GM12878 (cell line): ENCODE results near the gene KCNIP3. TPM values are rescaled to one million over a fixed set of nuclear protein-coding genes. Genes with fewer than 3 reads are reported as not detected.

Experiments used
- ATAC-seq: fragments of 200-7000 bp; cut with Tn5 transposase; 3 replicates; pipeline ENCODE4 v1.9.1; 2020; ENCODE audit warnings: mild to moderate bottlenecking, moderate library complexity
- BruUV-seq: library from RNA; stranded (reverse); fragments of 400-500 nt; replicated peaks from 2 replicates; lab custom pipeline; 2021; lab: Mats Ljungman, UMichigan
- CTCF ChIA-PET: fragments of 300-600 bp; sonication (Branson Sonifier 250); formaldehyde crosslinking; extraction: SDS; loops from one replicate; lab custom pipeline; 2021; ENCODE audit warnings: inconsistent platforms; lab: Yijun Ruan, JAX
- POLR2A ChIA-PET: fragments of 350-600 bp; formaldehyde crosslinking; extraction: SDS; loops from one replicate; lab custom pipeline; 2021; ENCODE audit warnings: inconsistent platforms; lab: Charles Lee
- RAD21 ChIA-PET: fragments of 300-600 bp; sonication (Branson Sonifier 250); formaldehyde crosslinking; loops from one replicate; lab custom pipeline; 2023; ENCODE audit warnings: antibody characterized with exemption; ENCODE audit not compliant: unreplicated experiment; lab: Charles Lee
- SMC1A ChIA-PET: fragments of 300-600 bp; sonication (Branson Sonifier 250); formaldehyde crosslinking; loops from one replicate; lab custom pipeline; 2023; ENCODE audit not compliant: unreplicated experiment, uncharacterized antibody; lab: Charles Lee
- DNase-seq: peaks from one replicate; pipeline ENCODE4 v3.0.0-alpha.2; 2011; ENCODE audit warnings: low read depth, low spot score
- FAIRE-seq: peaks from 3 replicates; lab custom pipeline; 2011; peaks lifted over from hg19 to GRCh38; lab: Jason Lieb, UNC
- H2AFZ ChIP-seq: 2 replicates; pipeline ENCODE4 v1.6.0; 2011; ENCODE audit warnings: low read depth, low read length, control low read depth; ENCODE audit not compliant: control insufficient read depth
- H3K27ac ChIP-seq: 2 replicates; pipeline ENCODE4 v1.5.1; 2011; ENCODE audit warnings: control low read depth; ENCODE audit not compliant: control insufficient read depth, insufficient read depth
- H3K27me3 ChIP-seq, 2 experiments: replicated peaks in 1 of 2; 2 replicates each; pipeline versions ENCODE4 v1.6.0 to v1.6.1; 2011; ENCODE audit warnings: low read length in 1 of 2; ENCODE audit not compliant: control insufficient read depth in 2 of 2, insufficient read depth in 2 of 2
- H3K36me3 ChIP-seq, 2 experiments: 2 replicates each; pipeline ENCODE4 v1.5.1; 2011; ENCODE audit warnings: low read length in 1 of 2; ENCODE audit not compliant: control insufficient read depth in 2 of 2, insufficient read depth in 2 of 2
- H3K4me1 ChIP-seq: 2 replicates; pipeline ENCODE4 v1.6.1; 2011; ENCODE audit warnings: mild to moderate bottlenecking, low read length, moderate library complexity, mixed read lengths; ENCODE audit not compliant: control insufficient read depth, insufficient read depth
- H3K4me2 ChIP-seq: 2 replicates; pipeline ENCODE4 v1.6.0; 2011; ENCODE audit warnings: control low read depth; ENCODE audit not compliant: control insufficient read depth, insufficient read depth
- H3K4me3 ChIP-seq: fragments of 200-600 bp; sonication (generic); 2 replicates; pipeline ENCODE4 v1.5.1; 2016
- H3K79me2 ChIP-seq: 2 replicates; pipeline ENCODE4 v1.6.0; 2011; ENCODE audit warnings: low read length; ENCODE audit not compliant: control insufficient read depth, insufficient read depth
- H3K9ac ChIP-seq: 2 replicates; pipeline ENCODE4 v1.8.0; 2011; ENCODE audit warnings: low read length, control low read depth, mixed read lengths; ENCODE audit not compliant: control insufficient read depth, insufficient read depth
- H3K9me3 ChIP-seq: replicated peaks from 3 replicates; pipeline ENCODE4 v1.5.1; 2011; ENCODE audit warnings: mild to moderate bottlenecking, low read length; ENCODE audit not compliant: control insufficient read depth, insufficient read depth
- H4K20me1 ChIP-seq: 2 replicates; pipeline ENCODE4 v1.6.0; 2011; ENCODE audit not compliant: control insufficient read depth, insufficient read depth
- FOXM1 ChIP-seq: IDR thresholded peaks from 2 replicates; pipeline ENCODE4 v1.6.1; 2012; ENCODE audit warnings: low read depth, mild to moderate bottlenecking, inconsistent platforms, low read length, moderate library complexity
- GABPA ChIP-seq: IDR thresholded peaks from 2 replicates; pipeline ENCODE4 v1.6.1; 2014; ENCODE audit warnings: antibody characterized with exemption, low read depth, mild to moderate bottlenecking, inconsistent platforms
- IRF5 ChIP-seq: fragments of 450-650 bp; IDR thresholded peaks from 2 replicates; pipeline ENCODE4 v1.6.1; 2017; ENCODE audit warnings: borderline replicate concordance
- MAX ChIP-seq: IDR thresholded peaks from 2 replicates; pipeline ENCODE4 v1.6.1; 2012; ENCODE audit warnings: low read depth, low read length, improper control_type of control experiment
- RCOR1 ChIP-seq: conservative IDR thresholded peaks from 2 replicates; pipeline ENCODE4 v1.6.1; 2012; ENCODE audit warnings: low read depth, low read length, improper control_type of control experiment
- RUNX3 ChIP-seq: IDR thresholded peaks from 2 replicates; pipeline ENCODE4 v1.6.1; 2012; ENCODE audit warnings: low read length, inconsistent platforms
- WGBS: methylation state at CpG from one replicate; pipeline ENCODE4 v1.1.6; 2016; ENCODE audit warnings: low lambda C conversion rate; ENCODE audit not compliant: insufficient replicate concordance, insufficient coverage; ENCODE audit errors: missing lambda C conversion rate; 5-methylcytosine and 5-hydroxymethylcytosine counted together
- in situ Hi-C: fragments of 300-500 bp; cut with MboI; formaldehyde crosslinking; loops from 9 replicates; pipeline ENCODE4 v1.14.3; 2018; ENCODE audit warnings: mixed read lengths
- intact Hi-C: fragments of 100-400 bp; cut with micrococcal nuclease; formaldehyde crosslinking; loops from one replicate; pipeline ENCODE4 v1.14.2; 2022; ENCODE audit not compliant: unreplicated experiment
- polyA plus RNA-seq, 11 experiments: library from polyadenylated mRNA; depleted of rRNA in 4 of 11; unstranded in 6 of 11; stranded (reverse) in 5 of 11; fragments of >200 nt; fragmentation: Nextera tagmentation in 4 of 11; fragmentation: Illumina TruSeq in 1 of 11; extraction: Ambion mirVana in 4 of 11; extraction: Trizol in 1 of 11; gene quantifications; 1 replicate in 1 of 11; 2 replicates in 10 of 11; pipeline versions ENCODE4 v1.2.1 to v1.2.3, GENCODE V29; 2011 to 2016; ENCODE audit warnings: inconsistent platforms in 2 of 11, missing spikeins in 2 of 11, low read depth in 1 of 11
- total RNA-seq, 4 experiments: library from RNA; depleted of rRNA in 3 of 4; stranded (reverse); fragments of >200 nt in 3 of 4; fragmentation: Illumina TruSeq in 1 of 4; extraction: Trizol in 1 of 4; gene quantifications; 2 replicates each; pipeline versions ENCODE4 v1.2.1 to v1.2.3, GENCODE V29; 2013 to 2021

KCNIP3 gene
- total and polyA plus RNA-seq, 10 of the 15 experiments (the other 5 are each of a cell fraction or from before 2014, with no cell fraction given), result not detected

DNA sequence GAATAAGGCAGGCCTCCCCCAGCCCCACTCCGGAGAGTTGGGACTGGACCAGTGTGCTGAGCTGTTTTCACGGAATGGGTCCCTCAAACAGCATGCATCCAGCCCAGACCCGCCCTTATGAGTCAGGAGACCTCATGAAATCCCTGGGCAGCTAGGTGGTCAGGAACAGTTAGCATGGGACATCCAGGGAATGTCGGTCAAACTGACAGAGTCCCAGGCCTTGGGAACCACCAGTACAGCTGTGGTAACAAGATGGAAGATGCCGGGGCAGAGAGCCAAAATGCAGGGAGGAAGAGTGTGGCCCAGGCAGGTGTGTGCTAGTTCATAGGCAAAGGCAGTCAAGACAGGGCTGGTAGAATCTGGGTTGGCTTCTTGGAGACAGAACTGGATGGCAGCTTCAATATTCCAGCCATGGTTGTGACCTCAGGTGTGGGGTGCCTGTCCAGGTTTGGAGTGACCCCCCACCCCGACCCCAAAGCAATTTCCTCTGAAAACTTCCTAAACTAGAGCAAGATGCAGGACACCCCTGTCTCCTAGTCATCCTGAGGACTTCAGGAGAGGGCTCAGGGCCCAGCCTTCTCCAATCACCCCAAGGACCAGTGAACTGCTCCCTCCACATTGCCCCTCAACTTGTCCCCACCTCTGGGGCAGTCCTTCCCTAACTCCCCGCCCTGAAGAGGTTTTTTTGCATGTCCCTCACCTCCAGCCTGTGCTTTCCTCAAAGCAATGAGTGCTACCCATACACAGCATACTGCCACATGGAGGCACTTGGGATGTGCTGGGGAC, 46.5 kb downstream of the KCNIP3 start:
- no peak overlapping the region for H3K4me3 ChIP-seq
- in situ Hi-C loops, result no loop called here
- H3K79me2 ChIP-seq, result no peaks in the 10 kb centered on the region
- ChIA-PET SMC1A (no interaction called here), CTCF (interaction anchor here (1.4 to 1.7 kb wide), 2 partner anchors 8 to 321 kb away, joined by 3 to 4 read pairs; no protein-coding TSS in a partner anchor), RAD21 (no interaction called here), POLR2A (no interaction called here)
- no peaks in the 10 kb centered on the region for H3K9me3 ChIP-seq
- no peaks in the 10 kb centered on the region; the same call in 1 of the 2 replicates for H4K20me1 ChIP-seq
- no peak overlapping the region for H3K9ac ChIP-seq
- DNase-seq, result no peak
- ATAC-seq, result no peak
- TF ChIP-seq RCOR1, result no peak
- no peak for TF ChIP-seq IRF5
- no peak for TF ChIP-seq RUNX3
- no peak for TF ChIP-seq MAX
- TF ChIP-seq GABPA, result no peak
- TF ChIP-seq FOXM1, result no peak
- no peak overlapping the region for H3K4me2 ChIP-seq
- intact Hi-C loops, result no loop called here
- 18% methylated on average over 7 of the region's 7 CpGs for WGBS
- H3K36me3 ChIP-seq, result no peaks in the 10 kb centered on the region
- no TSS peak for BruUV-seq
- H3K27ac ChIP-seq, result no peak overlapping the region
- peaks cover 6 to 12% of the 10 kb centered on the region in 2 experiments; a peak in 3 of 4 replicates for H3K27me3 ChIP-seq
- peaks cover 3% of the 10 kb centered on the region; the same call in 1 of the 2 replicates for H3K4me1 ChIP-seq
- no peak overlapping the region for H2AFZ ChIP-seq
- no peak for FAIRE-seq
